Measurements from ENCODE around the gene ZNF221. TPM values are rescaled to one million over a fixed set of nuclear protein-coding genes. Genes with fewer than 3 reads are reported as not detected.

ZNF221 gene
- polyA plus RNA-seq, 4 donors: 4.2 to 9.1 (median 6.7) TPM

- DNase-seq (ENCODE audit: low read depth in 4 of 4, low spot score in 2 of 4): no peak
Measured at GRCh38 chr19:43956827-43957226, 5.8 kb downstream of the ZNF221 start.

- DNase-seq (ENCODE audit: low read depth in 4 of 4, low spot score in 2 of 4): no peak
Measured at GRCh38 chr19:43957891-43958290, 6.9 kb downstream of the ZNF221 start.

GRCh38 chr19:43960411-43960810, 9.4 kb downstream of the ZNF221 start:
- DNase-seq (ENCODE audit: low read depth in 4 of 4, low spot score in 2 of 4): no peak

- no peak for DNase-seq (ENCODE audit: low read depth in 4 of 4, low spot score in 2 of 4)
Measured at GRCh38 chr19:43966079-43966694, 15.2 kb downstream of the ZNF221 start.

- no peak for DNase-seq (ENCODE audit: low read depth in 4 of 4, low spot score in 2 of 4)
Measured at GRCh38 chr19:43976732-43977131, 25.7 kb downstream of the ZNF221 start.

GRCh38 chr19:43983544-43983911, 32.5 kb downstream of the ZNF221 start:
- DNase-seq (ENCODE audit: low read depth in 4 of 4, low spot score in 2 of 4): no peak

- DNase-seq (ENCODE audit: low read depth in 4 of 4, low spot score in 2 of 4): peak; percentile 88 to 95 (median 92)
Measured at GRCh38 chr19:43983912-43984686, 33.1 kb downstream of the ZNF221 start, which contains the start of gene ZNF155. Gene ZNF155, plus strand, starts transcription at chr19:43984188. Its CDS starts 4,356 bp downstream, at chr19:43988544.

GRCh38 chr19:43984687-43985000, 33.6 kb downstream of the ZNF221 start:
- DNase-seq (ENCODE audit: low read depth in 4 of 4, low spot score in 2 of 4): no peak

- no peak for DNase-seq (ENCODE audit: low read depth in 4 of 4, low spot score in 2 of 4)
Measured at GRCh38 chr19:43997631-43998290, 46.7 kb downstream of the ZNF221 start.

GRCh38 chr19:44002212-44002565, 51.2 kb downstream of the ZNF221 start:
- no peak for DNase-seq (ENCODE audit: low read depth in 4 of 4, low spot score in 2 of 4)

GRCh38 chr19:44002566-44003460, 51.8 kb downstream of the ZNF221 start, which contains the start of gene ZNF230:
Gene ZNF230, plus strand, starts transcription at chr19:44002957. Its CDS starts 4,122 bp downstream, at chr19:44007079.
- peak; percentile 82 to 98 (median 89) for DNase-seq (ENCODE audit: low read depth in 4 of 4, low spot score in 2 of 4)

GRCh38 chr19:44003461-44004009, 52.5 kb downstream of the ZNF221 start:
- DNase-seq (ENCODE audit: low read depth in 4 of 4, low spot score in 2 of 4): no peak

- DNase-seq (ENCODE audit: low read depth in 4 of 4, low spot score in 2 of 4): no peak
Measured at GRCh38 chr19:44005973-44006372, 54.9 kb downstream of the ZNF221 start.

- no peak for DNase-seq (ENCODE audit: low read depth in 4 of 4, low spot score in 2 of 4)
Measured at GRCh38 chr19:44007473-44007872, 56.4 kb downstream of the ZNF221 start.

- no peak for DNase-seq (ENCODE audit: low read depth in 4 of 4, low spot score in 2 of 4)
Measured at GRCh38 chr19:44010468-44010867, 59.4 kb downstream of the ZNF221 start.

Other genes starting within 250 kb of the ZNF221 start
- not detected for gene IRGC, start 235.2 kb upstream of the ZNF221 start, polyA plus RNA-seq (ENCODE audit: insufficient read length in 4 of 4)
- 10 to 100 TPM; 35.7 to 77.9 (median 58.0) TPM for gene SMG9, start 196.3 kb upstream of the ZNF221 start, polyA plus RNA-seq (ENCODE audit: insufficient read length in 4 of 4)
- gene KCNN4, start 170.3 kb upstream of the ZNF221 start, polyA plus RNA-seq (ENCODE audit: insufficient read length in 4 of 4): 1 to 10 TPM in 3 of 4 donors, under 1 TPM in 1; 0.90 to 2.6 (median 2.2) TPM
- under 1 TPM; 0.29 to 0.56 (median 0.40) TPM for gene LYPD5, start 148.8 kb upstream of the ZNF221 start, polyA plus RNA-seq (ENCODE audit: insufficient read length in 4 of 4)
- gene ZNF283, start 123.9 kb upstream of the ZNF221 start, polyA plus RNA-seq (ENCODE audit: insufficient read length in 4 of 4): 10 to 100 TPM; 12.0 to 22.0 (median 15.3) TPM
- 10 to 100 TPM in 3 of 4 donors, 1 to 10 TPM in 1; 9.8 to 17.2 (median 12.1) TPM for gene ZNF404, start 67.3 kb upstream of the ZNF221 start, polyA plus RNA-seq (ENCODE audit: insufficient read length in 4 of 4)
- 10 to 100 TPM; 24.6 to 30.4 (median 26.9) TPM for gene ZNF45, start 15.9 kb upstream of the ZNF221 start, polyA plus RNA-seq (ENCODE audit: insufficient read length in 4 of 4)
- 10 to 100 TPM; 14.0 to 17.6 (median 14.9) TPM for gene ZNF155, start 33.0 kb downstream of the ZNF221 start, polyA plus RNA-seq (ENCODE audit: insufficient read length in 4 of 4)
- gene ZNF230, start 51.7 kb downstream of the ZNF221 start, polyA plus RNA-seq (ENCODE audit: insufficient read length in 4 of 4): 1 to 10 TPM; 5.7 to 7.8 (median 7.4) TPM
- gene ZNF222, start 74.2 kb downstream of the ZNF221 start, polyA plus RNA-seq (ENCODE audit: insufficient read length in 4 of 4): 1 to 10 TPM; 7.4 to 9.9 (median 8.8) TPM
- gene ZNF223, start 100.8 kb downstream of the ZNF221 start, polyA plus RNA-seq (ENCODE audit: insufficient read length in 4 of 4): 10 to 100 TPM in 3 of 4 donors, 1 to 10 TPM in 1; 9.7 to 14.6 (median 12.9) TPM
- gene ZNF284, start 120.9 kb downstream of the ZNF221 start, polyA plus RNA-seq (ENCODE audit: insufficient read length in 4 of 4): 1 to 10 TPM; 2.8 to 6.7 (median 4.1) TPM
- gene ZNF224, start 143.1 kb downstream of the ZNF221 start, polyA plus RNA-seq (ENCODE audit: insufficient read length in 4 of 4): 10 to 100 TPM; 21.2 to 49.0 (median 31.9) TPM
- gene ZNF225, start 162.2 kb downstream of the ZNF221 start, polyA plus RNA-seq (ENCODE audit: insufficient read length in 4 of 4): 10 to 100 TPM in 1 of 4 donors, 1 to 10 TPM in 3; 9.6 to 11.3 (median 9.8) TPM
- gene ZNF234, start 190.3 kb downstream of the ZNF221 start, polyA plus RNA-seq (ENCODE audit: insufficient read length in 4 of 4): 10 to 100 TPM in 3 of 4 donors, 1 to 10 TPM in 1; 9.8 to 21.3 (median 15.7) TPM
- gene ZNF226, start 213.9 kb downstream of the ZNF221 start, polyA plus RNA-seq (ENCODE audit: insufficient read length in 4 of 4): 10 to 100 TPM; 27.7 to 29.6 (median 29.0) TPM